T-helper 1 cell treated with Interleukin-12 subunit alpha and Interleukin-12 subunit beta and Interleukin-4 antibody, amounts not matched to agents 30 ng/mL and 1 ng/mL, for 36 hours (primary cell): ENCODE data around the gene CCBE1. TPM values are rescaled to one million over a fixed set of nuclear protein-coding genes. Genes with fewer than 3 reads are reported as not detected.
"Not testable (repeated sequence)": the region's sequence is repeated elsewhere in the genome, so short reads cannot be mapped to it uniquely, and the experiment has no call there.

ENCODE experiments used
- intact Hi-C: fragments of 100-400 bp; cut with micrococcal nuclease; formaldehyde crosslinking; loops from one replicate; pipeline ENCODE4 v1.15.1; 2024
- total RNA-seq: library from RNA; stranded (reverse); gene quantifications from 2 replicates; pipeline ENCODE4 v1.2.3, GENCODE V29; 2022

Gene CCBE1
- total RNA-seq, 1 donor from 2014 or later, result not detected

DNA sequence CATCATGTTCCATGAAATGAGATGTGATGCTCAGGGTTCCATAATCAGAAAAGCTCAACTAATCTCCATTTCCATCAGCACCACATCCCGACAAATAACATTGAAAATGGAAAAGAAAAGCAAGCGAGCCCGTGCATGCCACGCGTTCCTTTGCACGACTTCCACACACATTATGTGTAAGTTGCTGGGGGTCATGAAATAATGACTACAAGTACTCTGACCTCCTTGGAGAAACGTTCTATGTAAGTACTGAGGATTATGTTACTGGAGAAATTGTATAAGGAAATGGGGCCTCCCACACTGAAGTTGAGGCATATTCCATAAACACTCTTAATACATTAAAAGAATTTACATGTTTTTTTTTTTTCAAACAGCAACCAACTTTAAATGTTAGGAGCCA lies 38.3 kb downstream of the CCBE1 start:
- intact Hi-C loops, result no loop called here

DNA sequence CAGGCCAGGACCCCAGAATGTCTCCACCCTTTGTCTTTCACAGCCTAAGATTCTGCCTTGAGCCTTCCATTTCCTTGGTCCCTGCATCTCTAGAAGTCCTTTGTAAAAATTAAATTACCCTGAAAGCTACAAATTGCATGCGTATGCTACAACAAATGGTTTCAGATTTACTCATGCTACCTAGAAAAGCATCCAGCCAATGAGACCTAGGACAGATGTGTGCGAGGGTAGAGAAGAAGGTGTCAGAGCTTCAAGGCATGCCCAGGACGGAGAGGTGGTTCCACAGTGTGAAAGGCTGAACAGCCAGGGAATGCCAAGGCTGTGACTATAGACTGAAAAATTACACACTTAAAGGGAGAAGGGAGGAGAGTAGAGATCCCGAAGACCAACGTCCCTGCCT lies 40.2 kb downstream of the CCBE1 start:
- intact Hi-C loops, result no loop called here

DNA sequence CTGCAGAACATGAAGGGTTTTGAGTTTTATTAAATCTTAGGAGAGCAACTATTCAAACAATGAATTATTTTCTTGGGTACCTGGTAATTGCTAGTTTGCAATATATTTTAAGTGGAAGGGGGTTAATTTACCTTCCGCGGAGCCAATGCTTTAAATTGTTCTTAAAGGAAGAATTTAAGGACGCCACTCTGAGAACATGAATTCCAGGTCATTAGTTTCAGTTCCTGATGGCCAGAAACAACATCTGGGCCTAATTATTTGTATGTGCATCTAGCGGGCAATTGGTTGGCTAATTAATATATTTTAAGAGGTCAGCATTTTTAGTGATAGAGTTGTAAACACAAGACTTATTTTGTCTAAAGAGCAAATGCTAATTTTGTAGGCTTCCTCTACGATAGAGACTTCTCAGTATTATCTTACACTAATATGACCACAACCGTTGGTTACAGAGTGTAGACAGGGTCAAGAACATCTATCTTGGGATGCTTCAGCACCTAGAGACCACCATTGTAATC lies 40.8 kb downstream of the CCBE1 start:
- intact Hi-C loops, result no loop called here

DNA sequence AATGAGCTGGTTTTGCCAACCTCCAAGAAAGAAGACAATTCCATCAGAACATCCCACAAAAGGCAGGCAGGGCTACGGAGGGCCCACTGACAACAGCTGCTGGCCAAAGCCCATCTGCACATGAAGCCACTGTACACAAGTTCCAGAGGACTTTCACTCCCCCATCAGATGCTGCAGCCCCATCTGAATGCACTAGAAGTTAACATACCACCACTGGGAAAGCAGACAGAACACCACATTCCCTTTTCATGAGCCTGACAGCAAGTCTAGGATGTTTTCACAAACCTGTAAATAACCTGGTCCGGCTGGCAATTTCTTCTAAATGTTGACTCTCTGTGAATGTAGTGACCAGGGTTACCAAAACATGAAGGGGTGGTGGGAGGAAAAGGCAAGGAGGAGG lies 41.5 kb downstream of the CCBE1 start:
- intact Hi-C loops, result no loop called here

DNA sequence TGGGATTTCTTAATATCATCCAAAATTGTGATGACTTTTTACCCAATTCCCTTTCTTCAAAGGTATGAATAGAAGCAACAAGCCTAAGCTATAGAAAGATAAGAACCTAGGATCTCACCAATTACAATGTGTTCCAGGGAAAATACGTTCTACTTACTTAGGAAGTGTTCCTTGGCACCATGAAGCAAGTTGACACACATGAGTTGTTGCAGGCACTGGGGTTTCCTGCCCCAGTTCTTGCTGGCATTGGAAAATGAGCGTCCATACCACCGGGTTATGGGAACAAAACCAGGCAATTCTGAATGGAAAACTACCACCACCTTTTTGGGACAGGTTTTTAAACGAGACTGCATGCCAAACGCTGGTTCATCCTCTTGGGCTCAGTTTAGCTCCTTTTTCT lies 46.2 kb downstream of the CCBE1 start:
- intact Hi-C loops, result no loop called here

DNA sequence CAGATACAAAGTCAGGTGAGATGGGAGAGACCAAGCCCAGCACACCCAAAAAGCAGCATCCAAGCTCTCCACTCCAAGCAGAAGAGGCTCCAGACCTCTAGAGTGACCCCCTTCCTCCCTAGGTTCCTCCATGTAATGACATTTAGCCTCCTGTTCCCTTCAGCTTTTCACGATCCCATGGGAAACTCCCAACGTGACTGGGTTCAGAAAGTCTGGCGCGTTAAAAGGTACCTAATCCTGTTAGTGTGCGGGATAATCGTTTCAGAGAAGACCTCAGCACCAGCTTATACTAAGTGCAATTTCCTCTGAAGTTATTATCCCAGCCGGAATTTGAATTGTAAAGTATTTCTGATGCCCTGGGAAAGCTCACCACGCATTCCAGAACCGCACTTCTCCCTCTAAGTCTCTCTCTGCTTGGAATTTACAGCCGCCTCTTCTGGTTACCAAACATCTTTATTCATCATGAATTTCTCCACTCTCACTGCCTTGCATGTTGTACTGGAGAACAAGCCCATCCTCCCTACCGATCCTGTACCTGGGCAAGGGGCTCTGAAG lies 46.9 kb downstream of the CCBE1 start:
- intact Hi-C loops, result no loop called here

DNA sequence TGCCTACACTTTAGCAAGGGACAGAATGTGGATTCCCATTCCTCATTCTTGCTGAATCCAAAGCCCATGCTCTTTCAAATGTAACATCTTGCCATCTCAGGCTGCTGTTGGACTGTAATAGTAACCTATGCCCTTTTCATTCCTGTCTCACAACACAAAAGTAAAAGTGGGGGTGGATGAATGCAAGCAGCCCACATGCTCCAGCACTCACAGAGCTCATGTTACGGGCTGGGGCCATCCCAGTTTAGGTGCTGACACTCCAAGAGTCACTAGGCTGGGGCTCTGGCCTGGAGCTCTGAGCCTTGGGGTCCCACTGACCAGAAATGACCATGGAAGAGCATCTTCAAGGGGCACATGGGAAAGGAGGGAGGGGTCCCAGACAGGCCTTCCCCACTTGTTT lies 47.6 kb downstream of the CCBE1 start:
- intact Hi-C loops, result no loop called here

DNA sequence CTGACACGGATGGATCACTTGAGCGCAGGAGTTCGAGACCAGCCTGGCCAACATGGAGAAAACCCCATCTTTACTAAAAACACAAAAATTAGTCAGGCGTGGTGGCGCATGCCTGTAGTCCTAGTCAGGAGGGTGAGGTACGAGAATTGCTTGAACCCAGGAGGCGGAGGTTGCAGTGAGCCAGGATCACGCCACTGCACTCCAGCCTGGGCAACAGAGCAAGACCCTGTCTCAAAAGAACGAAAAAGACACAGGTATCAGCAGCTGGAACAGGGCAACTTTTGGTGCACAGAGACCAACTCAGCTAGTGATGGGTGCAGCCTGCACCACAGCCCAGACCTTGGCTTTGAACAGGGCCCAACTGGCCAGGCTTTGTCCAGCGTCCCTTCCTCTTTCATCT lies 48.8 kb downstream of the CCBE1 start:
- intact Hi-C loops, result not testable (repeated sequence)

DNA sequence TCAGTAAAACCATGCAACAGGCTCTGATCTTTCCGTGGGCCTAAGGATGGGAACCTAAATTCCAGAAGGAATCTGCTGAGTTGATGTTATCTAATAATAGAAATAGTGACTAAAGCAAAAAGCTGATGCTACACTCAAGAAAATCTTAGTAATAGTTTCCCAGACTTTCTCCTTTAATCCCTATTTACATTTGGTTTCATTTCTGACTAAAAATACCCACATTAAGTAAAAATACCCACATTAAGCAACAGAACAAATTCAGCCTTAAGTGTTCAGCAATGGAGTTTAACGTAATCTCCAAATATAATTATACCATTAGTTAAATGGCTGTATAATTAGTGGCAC lies 50.3 kb downstream of the CCBE1 start:
- intact Hi-C loops, result no loop called here

DNA sequence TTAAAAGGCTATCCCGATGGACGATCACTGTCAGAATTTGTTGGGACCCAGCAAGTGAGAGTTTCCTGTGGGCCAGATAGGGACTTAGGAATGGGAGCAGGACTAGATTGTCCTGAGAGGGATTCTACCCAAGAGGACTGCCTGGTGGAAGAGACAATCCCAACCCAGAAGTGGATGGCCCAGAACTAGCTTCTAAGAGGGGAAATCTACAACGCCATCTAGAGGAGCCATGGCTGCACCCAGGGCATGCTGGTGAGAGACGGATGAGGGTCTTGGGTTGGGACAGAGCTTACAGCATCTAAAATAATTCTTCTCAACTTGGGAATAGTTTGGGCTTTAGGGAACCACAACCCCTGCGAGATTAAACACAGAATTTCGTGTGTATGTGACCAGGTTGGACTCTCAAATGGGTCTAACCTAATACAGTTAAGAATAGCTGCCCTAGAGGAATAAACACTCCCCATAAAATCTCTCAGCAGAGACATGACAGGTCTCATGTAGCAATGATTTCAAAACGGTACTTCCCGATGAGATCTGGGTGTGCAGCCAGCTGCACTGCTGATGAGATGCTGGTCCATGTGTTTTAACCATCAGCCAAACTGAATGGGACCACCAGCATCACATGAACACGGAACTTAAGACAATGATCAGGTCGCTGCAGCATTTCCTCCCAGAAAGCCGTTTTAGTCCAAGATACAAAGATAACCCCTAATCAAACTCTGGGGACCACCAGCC lies 50.8 kb downstream of the CCBE1 start:
- intact Hi-C loops, result no loop called here

DNA sequence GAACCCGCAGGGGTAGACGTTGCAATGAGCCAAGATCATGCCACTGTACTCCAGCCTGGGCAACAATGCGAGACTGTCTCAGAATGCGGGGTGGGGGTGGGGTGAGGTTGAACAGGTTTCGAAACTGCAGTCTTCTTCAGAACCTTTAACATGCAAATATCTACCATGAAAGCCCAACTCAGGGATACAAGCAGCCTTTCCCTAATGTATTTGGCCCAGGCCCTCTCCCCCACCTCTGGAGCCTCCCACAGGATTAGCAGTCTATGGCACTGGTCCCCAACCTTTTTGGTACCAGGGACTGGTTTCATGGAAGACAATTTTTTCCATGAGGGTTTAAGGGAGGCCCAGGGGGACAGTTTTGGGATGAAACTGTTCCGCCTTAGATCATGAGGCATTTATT lies 53.5 kb downstream of the CCBE1 start:
- intact Hi-C loops, result no loop called here

DNA sequence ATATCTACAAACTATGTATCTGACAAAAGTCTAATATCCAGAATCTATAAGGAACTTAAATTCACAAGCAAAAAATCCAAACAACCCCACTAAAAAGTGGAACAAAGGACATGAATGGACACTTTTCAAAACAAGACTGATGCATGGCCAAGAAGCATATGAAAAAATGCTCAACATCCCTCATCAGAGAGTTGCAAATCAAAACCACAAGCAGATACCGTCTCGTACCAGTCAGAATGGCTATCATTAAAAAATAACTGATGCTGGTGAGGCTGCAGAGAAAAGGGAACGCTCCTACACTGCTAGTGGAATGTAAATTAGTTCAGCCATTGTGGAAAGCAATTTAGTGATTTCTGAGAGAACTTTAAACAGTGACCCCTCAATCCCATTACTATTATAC lies 56.5 kb downstream of the CCBE1 start:
- intact Hi-C loops, result no loop called here

DNA sequence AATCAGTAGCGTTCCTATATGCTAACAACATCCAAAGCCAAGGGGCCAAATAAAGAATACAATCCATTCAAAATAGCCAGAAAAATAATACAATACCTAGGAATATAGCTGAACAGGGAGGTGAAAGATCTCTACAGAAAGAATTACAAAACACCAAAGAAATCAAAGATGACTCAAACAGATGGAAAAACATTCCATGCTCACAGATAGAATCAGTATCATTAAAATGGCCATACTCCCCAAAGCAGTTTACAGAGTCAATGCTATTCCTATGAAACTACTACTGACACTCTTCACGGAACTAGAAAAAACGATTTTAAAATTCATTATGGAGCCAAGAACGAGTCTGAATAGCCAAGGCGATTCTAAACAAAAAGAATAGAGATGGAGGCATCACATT lies 57.4 kb downstream of the CCBE1 start:
- intact Hi-C loops, result no loop called here

DNA sequence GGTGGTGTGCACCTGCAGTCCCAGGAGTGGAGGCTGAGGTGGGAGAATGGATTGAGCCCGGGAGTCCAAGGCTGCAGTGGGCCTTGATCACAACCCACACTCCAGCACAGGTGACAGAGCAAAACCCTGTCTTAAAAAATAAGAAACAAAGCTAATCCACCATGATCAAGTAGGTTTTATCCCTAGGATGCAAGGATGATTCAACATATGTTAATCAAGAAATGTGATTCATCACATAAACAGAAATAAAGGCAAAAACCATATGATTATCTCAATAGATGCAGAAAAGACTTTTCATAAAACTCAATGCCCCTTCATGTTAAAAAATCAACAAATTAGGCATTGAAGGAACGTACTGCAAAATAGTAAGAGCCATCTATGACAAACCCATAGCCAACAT lies 58.1 kb downstream of the CCBE1 start:
- intact Hi-C loops, result no loop called here

DNA sequence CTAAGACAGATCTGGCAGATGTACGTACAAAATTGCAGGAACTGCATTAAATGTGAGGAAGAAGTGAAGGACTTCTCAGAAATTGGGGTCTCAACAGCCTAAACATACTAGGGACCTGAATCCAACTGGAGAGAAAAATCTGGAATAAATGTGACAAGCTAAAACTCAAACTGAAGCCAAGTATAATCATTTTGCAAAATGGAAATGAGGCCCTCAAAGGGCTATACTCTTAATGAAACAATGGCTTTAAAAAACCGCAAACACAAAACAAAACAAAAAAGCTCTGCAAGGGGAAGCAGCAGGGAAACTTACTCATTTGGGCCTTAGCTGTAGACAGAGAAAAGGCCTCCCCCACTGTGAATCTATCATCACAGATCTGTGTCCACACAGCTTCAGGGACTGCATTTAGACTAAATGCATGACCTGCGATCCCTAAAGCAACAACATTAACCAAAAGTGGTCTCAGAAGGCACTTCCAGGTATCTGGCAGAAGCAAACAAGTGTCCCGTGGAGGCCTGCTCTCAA lies 63.2 kb downstream of the CCBE1 start:
- intact Hi-C loops, result no loop called here

DNA sequence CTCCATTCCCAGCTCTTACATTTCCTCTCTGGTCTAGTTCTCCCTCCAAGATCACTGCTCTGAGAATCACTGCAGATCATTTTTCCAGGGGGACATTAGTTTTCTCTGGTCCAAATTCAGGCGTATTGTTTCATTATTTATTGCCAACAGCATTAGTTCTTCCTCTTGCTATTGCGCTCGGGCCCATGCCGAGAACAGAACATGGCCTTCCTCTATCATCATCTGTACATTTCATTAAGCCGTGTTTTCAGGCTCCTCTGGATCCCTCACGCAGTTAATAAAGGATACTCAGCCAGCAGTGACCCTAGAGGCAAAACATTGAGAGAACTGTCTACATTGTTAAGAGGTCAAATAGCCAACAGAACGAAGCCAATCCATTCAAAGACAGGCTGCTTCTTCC lies 63.9 kb downstream of the CCBE1 start:
- intact Hi-C loops, result no loop called here

DNA sequence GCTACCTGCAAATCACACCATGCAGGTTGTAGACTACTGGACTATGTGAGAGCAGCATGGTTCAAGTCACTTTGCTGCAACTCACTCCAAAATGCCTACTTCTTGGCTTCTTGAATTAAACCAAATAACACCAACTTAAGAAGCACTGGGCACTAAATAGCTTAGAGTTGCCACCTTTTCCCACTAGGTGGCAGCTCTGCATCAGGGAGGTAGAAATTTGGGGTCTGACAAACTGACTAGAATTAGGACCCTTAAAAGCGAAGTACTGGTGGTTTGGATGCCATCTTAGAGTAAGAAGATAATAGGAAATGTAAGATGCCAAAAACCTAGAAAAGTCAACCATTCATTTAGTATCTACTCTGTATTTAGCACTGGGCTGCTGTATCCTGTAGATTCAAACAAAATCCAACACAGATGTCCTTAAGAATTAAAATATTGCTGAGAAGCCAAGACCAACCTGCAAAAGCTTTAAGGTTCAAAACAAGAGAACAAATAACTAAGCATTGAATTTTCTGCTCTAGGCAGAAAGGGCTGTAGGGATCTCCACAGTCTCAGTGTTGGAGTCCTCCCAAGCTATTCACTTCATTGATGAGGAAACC lies 65.5 kb downstream of the CCBE1 start:
- intact Hi-C loops, result loop anchor here (1.0 kb wide), 1 partner anchor 192 kb away; no protein-coding TSS in a partner anchor

DNA sequence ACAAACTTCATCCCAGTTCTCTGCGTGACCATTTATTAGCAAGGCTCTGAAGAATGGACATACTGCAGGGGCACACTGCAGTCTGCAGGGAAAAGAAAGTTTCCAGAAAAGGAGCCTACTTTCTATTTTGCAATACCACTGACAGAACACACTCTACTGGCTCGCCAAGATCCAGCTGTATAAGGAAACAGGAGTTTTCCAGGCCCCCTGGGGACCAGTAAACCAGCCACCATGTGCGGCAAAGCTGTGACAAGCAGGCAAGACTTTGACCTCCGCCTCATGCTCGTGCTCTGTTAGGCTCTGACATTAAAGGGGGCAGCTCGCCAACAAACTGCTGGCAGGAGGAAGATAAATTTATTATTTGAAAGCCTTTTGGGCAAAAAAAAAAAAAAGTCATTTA lies 67.3 kb downstream of the CCBE1 start:
- intact Hi-C loops, result no loop called here

DNA sequence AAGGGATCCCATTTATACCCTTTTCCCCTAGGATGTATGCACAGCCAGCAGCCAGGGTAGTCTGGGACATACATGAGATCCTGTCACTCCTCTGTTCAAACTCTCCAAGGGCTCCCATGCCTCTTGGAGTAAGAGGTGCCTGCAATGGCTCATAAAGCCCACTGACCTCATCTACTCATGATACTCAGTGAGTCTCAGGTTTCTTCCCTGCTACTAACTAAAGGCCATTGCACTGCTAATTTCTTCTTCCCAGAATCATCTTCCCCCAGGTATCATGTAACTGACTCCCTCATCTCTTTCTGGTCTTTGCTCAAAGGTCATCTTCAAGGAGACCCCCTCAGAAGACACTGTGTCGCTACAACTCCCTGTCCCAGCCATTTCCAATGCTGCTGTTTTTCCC lies 68.2 kb downstream of the CCBE1 start:
- intact Hi-C loops, result no loop called here

DNA sequence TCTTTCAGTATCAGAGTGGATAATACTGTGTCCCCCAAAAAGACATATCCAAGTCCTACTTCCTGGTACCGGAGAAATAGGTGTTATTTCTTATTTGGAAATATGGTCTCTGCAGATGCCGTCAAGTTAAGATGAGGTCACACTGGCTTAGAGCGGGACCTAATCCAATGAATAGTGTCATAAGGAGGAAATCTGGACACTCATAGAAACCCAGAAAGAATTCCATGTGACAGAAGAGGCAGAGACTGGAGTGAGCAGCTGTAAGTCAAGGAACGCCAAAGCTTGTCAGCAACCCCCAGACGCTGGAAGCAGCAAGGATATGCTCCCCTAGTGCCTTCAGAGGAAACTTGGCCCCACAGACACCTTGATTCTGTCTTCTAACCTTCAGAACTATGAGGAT lies 69.8 kb downstream of the CCBE1 start:
- intact Hi-C loops, result no loop called here

DNA sequence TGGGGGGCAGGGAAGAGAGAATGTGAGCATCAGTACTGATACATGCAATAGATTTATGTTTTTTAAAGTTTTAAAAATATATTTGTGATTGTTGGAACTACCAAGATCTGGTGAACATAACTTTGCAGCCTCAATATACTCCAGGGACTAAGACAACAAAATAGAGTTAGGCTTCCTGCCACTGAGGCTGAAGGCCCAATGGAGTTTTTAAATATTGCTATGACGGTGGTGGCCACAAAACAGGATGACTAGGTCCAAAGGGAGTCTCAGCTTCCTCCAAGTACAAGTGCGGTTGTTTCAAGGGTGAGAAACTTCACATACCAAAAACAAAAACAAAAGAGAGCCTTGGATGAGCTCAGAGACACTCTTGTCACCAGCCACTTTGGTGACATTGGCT lies 72.9 kb downstream of the CCBE1 start:
- intact Hi-C loops, result no loop called here

DNA sequence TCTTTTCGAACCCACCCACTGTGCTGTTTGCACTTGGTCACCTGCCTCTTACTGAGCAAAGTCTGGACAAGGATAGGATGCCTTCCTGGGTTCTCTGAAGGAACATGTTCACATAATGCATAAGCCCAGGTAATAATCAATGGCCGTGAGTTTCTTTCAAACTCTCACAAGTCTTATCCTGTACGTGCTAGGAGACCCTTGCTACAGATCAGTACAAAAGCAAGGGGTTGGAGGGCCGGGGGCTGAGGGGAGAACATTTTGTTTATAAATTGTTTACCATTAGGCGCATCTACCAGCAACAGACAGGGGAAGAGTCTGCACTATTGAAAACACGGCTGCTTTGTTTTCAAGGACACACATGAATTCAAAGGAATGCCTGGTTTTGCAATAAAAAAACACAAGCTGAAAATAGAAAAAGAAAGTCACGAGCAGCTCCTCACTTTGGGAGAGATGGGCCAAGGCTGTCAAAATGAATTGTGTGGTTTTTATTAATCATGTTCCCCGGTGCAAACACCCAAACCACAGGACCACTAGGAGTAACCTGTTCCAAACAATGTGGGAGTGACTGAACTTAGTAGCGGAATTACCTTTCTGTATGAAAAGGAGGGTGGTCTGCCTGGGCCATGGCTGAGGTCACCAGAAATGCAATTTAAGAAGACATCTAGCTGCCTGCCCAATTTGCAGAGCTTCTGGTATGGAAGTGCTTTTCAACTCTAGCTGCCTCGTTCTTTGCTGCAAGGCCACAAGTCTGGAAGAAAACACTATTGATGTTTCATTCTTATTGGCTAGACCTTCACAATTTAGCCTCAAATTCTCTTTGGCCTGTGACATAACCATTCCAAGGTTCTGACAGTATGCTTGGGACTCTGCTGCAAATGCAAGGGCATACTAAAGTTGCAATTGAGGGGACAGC lies 73.5 kb downstream of the CCBE1 start:
- intact Hi-C loops, result no loop called here
